NCI-H2196 (cell line): Measurements from ENCODE around the gene PCNX1.
"Not testable (repeated sequence)": the region's sequence is repeated elsewhere in the genome, so short reads cannot be mapped to it uniquely, and the experiment has no call there.

Source experiments
- DNase-seq: peaks from one replicate; lab custom pipeline; 2025; ENCODE audit not compliant: unreplicated experiment; lab: John Stamatoyannopoulos, UW

Gene PCNX1

GRCh38 chr14:70907176-70907995 is at the start of gene PCNX1:
Gene PCNX1 (plus strand): TSS chr14:70907459. CDS start chr14:70907851, 392 bp downstream.
- DNase-seq: peak; percentile 86

- DNase-seq: no peak
Observed at GRCh38 chr14:70857496-70857890, 49.8 kb upstream of the PCNX1 start.

- no peak for DNase-seq
Observed at GRCh38 chr14:70858641-70859040, 48.6 kb upstream of the PCNX1 start.

GRCh38 chr14:70866992-70867391 is 40.3 kb upstream of the PCNX1 start:
- not testable (repeated sequence) for DNase-seq

GRCh38 chr14:70871001-70871400 is 36.3 kb upstream of the PCNX1 start:
- DNase-seq: no peak

GRCh38 chr14:70871863-70872677 is 35.2 kb upstream of the PCNX1 start:
- no peak for DNase-seq

GRCh38 chr14:70872678-70873020 is 34.6 kb upstream of the PCNX1 start:
- no peak for DNase-seq

GRCh38 chr14:70873627-70874026 is 33.6 kb upstream of the PCNX1 start:
- DNase-seq: no peak

- not testable (repeated sequence) for DNase-seq
Observed at GRCh38 chr14:70875811-70876460, 31.3 kb upstream of the PCNX1 start.

- no peak for DNase-seq
Observed at GRCh38 chr14:70879448-70879847, 27.8 kb upstream of the PCNX1 start.

GRCh38 chr14:70880888-70881287 is 26.4 kb upstream of the PCNX1 start:
- DNase-seq: not testable (repeated sequence)

GRCh38 chr14:70881549-70882177 is 25.6 kb upstream of the PCNX1 start:
- DNase-seq: no peak

- no peak for DNase-seq
Observed at GRCh38 chr14:70882776-70883492, 24.3 kb upstream of the PCNX1 start.

- no peak for DNase-seq
Observed at GRCh38 chr14:70884595-70885342, 22.5 kb upstream of the PCNX1 start.

GRCh38 chr14:70885343-70886022 is 21.8 kb upstream of the PCNX1 start:
- no peak for DNase-seq

GRCh38 chr14:70886421-70887206 is 20.6 kb upstream of the PCNX1 start:
- DNase-seq: no peak

- no peak for DNase-seq
Observed at GRCh38 chr14:70887207-70887681, 20.0 kb upstream of the PCNX1 start.

GRCh38 chr14:70887737-70888499 is 19.3 kb upstream of the PCNX1 start:
- no peak for DNase-seq
